Neural progenitor cell (in vitro differentiated cells): Measurements from ENCODE around the gene CGAS. TPM values are rescaled to one million over a fixed set of nuclear protein-coding genes. Genes with fewer than 3 reads are reported as not detected.

ENCODE experiments used
- DNase-seq: peaks from one replicate; pipeline ENCODE4 v3.0.0-alpha.2; 2016; ENCODE audit warnings: low spot score
- H2AFZ ChIP-seq: fragments of 200-600 bp; sonication (generic); replicated peaks from 2 replicates; pipeline ENCODE4 v1.6.1; 2016; ENCODE audit warnings: antibody characterized with exemption
- H3F3A ChIP-seq: fragments of 200-600 bp; sonication (generic); 2 replicates; pipeline ENCODE4 v1.6.1; 2016; ENCODE audit warnings: antibody characterized with exemption, low read depth
- H3K27ac ChIP-seq: fragments of 200-600 bp; sonication (generic); 2 replicates; pipeline ENCODE4 v1.5.1; 2016; ENCODE audit warnings: mild to moderate bottlenecking
- H3K27me3 ChIP-seq: fragments of 200-600 bp; sonication (generic); 2 replicates; pipeline ENCODE4 v1.6.1; 2016; ENCODE audit warnings: mild to moderate bottlenecking, moderate library complexity
- H3K36me3 ChIP-seq: fragments of 200-600 bp; sonication (generic); 2 replicates; pipeline ENCODE4 v1.5.1; 2016
- H3K4me1 ChIP-seq: fragments of 200-600 bp; sonication (generic); 2 replicates; pipeline ENCODE4 v1.6.1; 2016; ENCODE audit warnings: mixed run types
- H3K4me2 ChIP-seq: fragments of 200-600 bp; sonication (generic); 2 replicates; pipeline ENCODE4 v1.6.1; 2016
- H3K4me3 ChIP-seq: fragments of 200-600 bp; sonication (generic); 2 replicates; pipeline ENCODE4 v1.5.1; 2016
- H3K79me2 ChIP-seq: fragments of 200-600 bp; sonication (generic); 2 replicates; pipeline ENCODE4 v1.6.1; 2016; ENCODE audit warnings: low read depth
- H3K9ac ChIP-seq: fragments of 200-600 bp; sonication (generic); 2 replicates; pipeline ENCODE4 v1.6.1; 2016
- H3K9me3 ChIP-seq: fragments of 200-600 bp; sonication (generic); 2 replicates; pipeline ENCODE4 v1.5.1; 2016; ENCODE audit warnings: low read depth
- H4K20me1 ChIP-seq: fragments of 200-600 bp; sonication (generic); 2 replicates; pipeline ENCODE4 v1.6.1; 2016; ENCODE audit warnings: low read depth
- H3K27ac Mint-ChIP-seq: 3 replicates; pipeline ENCODE4 v1.8.0; 2021; ENCODE audit warnings: mixed read lengths
- H3K27me3 Mint-ChIP-seq: 2 replicates; pipeline ENCODE4 v1.8.0; 2022; ENCODE audit warnings: low read depth, mild to moderate bottlenecking, inconsistent platforms, moderate library complexity, mixed read lengths; ENCODE audit not compliant: insufficient read depth
- H3K36me3 Mint-ChIP-seq: 3 replicates; pipeline ENCODE4 v1.8.0; 2021; ENCODE audit warnings: mixed read lengths
- H3K4me1 Mint-ChIP-seq: 3 replicates; pipeline ENCODE4 v1.8.0; 2021; ENCODE audit warnings: mixed read lengths
- H3K4me3 Mint-ChIP-seq: 3 replicates; pipeline ENCODE4 v1.8.0; 2021; ENCODE audit warnings: mild to moderate bottlenecking, moderate library complexity, mixed read lengths
- H3K9me3 Mint-ChIP-seq: 3 replicates; pipeline ENCODE4 v1.8.0; 2020; ENCODE audit warnings: mixed read lengths
- CTCF ChIP-seq: fragments of 200-600 bp; sonication (generic); IDR thresholded peaks from 2 replicates; pipeline ENCODE4 v1.5.1; 2017; ENCODE audit warnings: antibody characterized with exemption, mild to moderate bottlenecking
- EZH2 ChIP-seq: fragments of 200-600 bp; sonication (generic); IDR thresholded peaks from 2 replicates; pipeline ENCODE4 v1.6.1; 2017; ENCODE audit warnings: antibody characterized with exemption, mild to moderate bottlenecking, moderate library complexity
- EZH2phosphoT487 ChIP-seq: fragments of 200-600 bp; sonication (generic); IDR thresholded peaks from 2 replicates; pipeline ENCODE4 v1.6.1; 2017; ENCODE audit warnings: antibody characterized with exemption
- total RNA-seq: library from RNA; depleted of rRNA; stranded (reverse); fragments of >200 nt; gene quantifications from 2 replicates; pipeline ENCODE4 v1.2.3, GENCODE V29; 2015; ENCODE audit warnings: low replicate concordance

The CGAS gene
- total RNA-seq, 1 donor from 2014 or later, result 0.90 TPM

- Histone ChIP-seq H4K20me1 (no peaks in the 10 kb centered on the region), H3K36me3 (peaks cover 11% of the 10 kb centered on the region), H3F3A (no peaks in the 10 kb centered on the region), H3K79me2 (no peaks in the 10 kb centered on the region), H3K9ac (no peak overlapping the region), H3K4me2 (no peak overlapping the region), H3K4me3 (no peak overlapping the region), H3K4me1 (no peaks in the 10 kb centered on the region), H2AFZ (no peak overlapping the region), H3K27me3 (no peaks in the 10 kb centered on the region), H3K9me3 (no peaks in the 10 kb centered on the region), H3K27ac (no peak overlapping the region)
- Mint-ChIP-seq H3K27ac (no peak overlapping the region), H3K27me3 (no peaks in the 10 kb centered on the region), H3K36me3 (peaks cover 26% of the 10 kb centered on the region), H3K4me3 (no peak overlapping the region), H3K9me3 (no peaks in the 10 kb centered on the region), H3K4me1 (no peaks in the 10 kb centered on the region)
- DNase-seq, result no peak
- TF ChIP-seq EZH2, result no peak
- no peak for TF ChIP-seq EZH2phosphoT487
- TF ChIP-seq CTCF, result no peak
These were observed 25.3 kb upstream of the CGAS start for GRCh38 chr6:73477407-73477806.

- Histone ChIP-seq H3K79me2 (no peaks in the 10 kb centered on the region), H3K9me3 (no peaks in the 10 kb centered on the region), H3K4me2 (no peak overlapping the region), H3K9ac (no peak overlapping the region), H3K36me3 (peaks cover 8% of the 10 kb centered on the region), H3K27ac (no peak overlapping the region), H3K27me3 (no peaks in the 10 kb centered on the region), H3K4me3 (no peak overlapping the region), H3K4me1 (no peaks in the 10 kb centered on the region), H2AFZ (no peak overlapping the region), H4K20me1 (no peaks in the 10 kb centered on the region), H3F3A (no peaks in the 10 kb centered on the region)
- TF ChIP-seq EZH2 (no peak), CTCF (no peak), EZH2phosphoT487 (no peak)
- no peak for DNase-seq
- no peak overlapping the region for H3K27ac Mint-ChIP-seq
- no peaks in the 10 kb centered on the region for H3K27me3 Mint-ChIP-seq
- peaks cover 24% of the 10 kb centered on the region for H3K36me3 Mint-ChIP-seq
- no peaks in the 10 kb centered on the region for H3K9me3 Mint-ChIP-seq
- no peaks in the 10 kb centered on the region for H3K4me1 Mint-ChIP-seq
- H3K4me3 Mint-ChIP-seq, result no peak overlapping the region
These were observed 24.6 kb upstream of the CGAS start for GRCh38 chr6:73476723-73477122.

- H3K36me3 ChIP-seq, result no peaks in the 10 kb centered on the region
- no peak overlapping the region for H3K4me3 ChIP-seq
- DNase-seq, result no peak
- no peak overlapping the region for H3K4me3 Mint-ChIP-seq
- no peaks in the 10 kb centered on the region for H3K4me1 ChIP-seq
- no peak overlapping the region for H3K9ac ChIP-seq
- H3K4me1 Mint-ChIP-seq, result no peaks in the 10 kb centered on the region
- H3K27me3 ChIP-seq, result no peaks in the 10 kb centered on the region
- no peak overlapping the region for H3K4me2 ChIP-seq
- TF ChIP-seq CTCF, result no peak
- TF ChIP-seq EZH2, result no peak
- no peak for TF ChIP-seq EZH2phosphoT487
- no peaks in the 10 kb centered on the region for H4K20me1 ChIP-seq
- peaks cover 11% of the 10 kb centered on the region for H3K36me3 Mint-ChIP-seq
- peaks cover 3% of the 10 kb centered on the region for H3K27me3 Mint-ChIP-seq
- no peak overlapping the region for H3K27ac ChIP-seq
- no peaks in the 10 kb centered on the region for H3K79me2 ChIP-seq
- no peaks in the 10 kb centered on the region for H3K9me3 ChIP-seq
- no peaks in the 10 kb centered on the region for H3F3A ChIP-seq
- no peak overlapping the region for H3K27ac Mint-ChIP-seq
- no peaks in the 10 kb centered on the region for H3K9me3 Mint-ChIP-seq
- no peak overlapping the region for H2AFZ ChIP-seq
These were observed 19.7 kb upstream of the CGAS start for GRCh38 chr6:73471686-73472290.
